HepG2 (cell line): ENCODE measurements around the gene PLEKHN1. TPM values are rescaled to one million over a fixed set of nuclear protein-coding genes. Genes with fewer than 3 reads are reported as not detected.

Source experiments
- ATAC-seq: fragments of 200-7000 bp; cut with Tn5 transposase; 3 replicates; pipeline ENCODE4 v1.9.1; 2020; ENCODE audit warnings: mild to moderate bottlenecking, moderate library complexity
- BruUV-seq: library from RNA; stranded (reverse); fragments of 400-500 nt; replicated peaks from 2 replicates; lab custom pipeline; 2021; lab: Mats Ljungman, UMichigan
- CTCF ChIA-PET: fragments of 300-600 bp; formaldehyde crosslinking; extraction: SDS; loops from one replicate; lab custom pipeline; 2021; ENCODE audit warnings: low total read pairs, inconsistent platforms, low intra/inter-chr PET ratio; lab: Yijun Ruan, JAX
- POLR2A ChIA-PET: fragments of 350-600 bp; sonication (Branson Sonifier 250); formaldehyde crosslinking; loops from one replicate; lab custom pipeline; 2020; ENCODE audit warnings: antibody characterized with exemption, inconsistent platforms; lab: Yijun Ruan, JAX
- DNase-seq: peaks from one replicate; pipeline ENCODE4 v3.0.0-alpha.2; 2015; ENCODE audit warnings: low spot score
- FAIRE-seq: peaks from 3 replicates; lab custom pipeline; 2011; peaks lifted over from hg19 to GRCh38; lab: Jason Lieb, UNC
- H2AFZ ChIP-seq: one replicate; pipeline ENCODE4 v1.6.1; 2011; ENCODE audit warnings: low read length, inconsistent platforms
- H3K27ac ChIP-seq: fragments of 300-600 bp; 3 replicates; pipeline ENCODE4 v1.8.0; 2011; ENCODE audit warnings: mixed run types, mild to moderate bottlenecking, mixed read lengths, low read length, inconsistent platforms; ENCODE audit not compliant: insufficient read depth; ENCODE audit errors: extremely low read length
- H3K27me3 ChIP-seq, 2 experiments: fragments of 200-600 bp in 1 of 2; 2 replicates in 1 of 2; 3 replicates in 1 of 2; pipeline versions ENCODE4 v1.6.0 to v1.8.0; 2011; ENCODE audit warnings: low read length in 2 of 2, mild to moderate bottlenecking in 2 of 2, moderate library complexity in 2 of 2, inconsistent platforms in 1 of 2; ENCODE audit not compliant: insufficient read depth in 2 of 2, control insufficient read depth in 1 of 2
- H3K36me3 ChIP-seq, 2 experiments: fragments of 200-600 bp in 1 of 2; replicated peaks in 1 of 2; 2 replicates in 1 of 2; 3 replicates in 1 of 2; pipeline versions ENCODE4 v1.5.1 to v1.8.0; 2011; ENCODE audit warnings: low read length in 2 of 2, inconsistent platforms in 1 of 2; ENCODE audit not compliant: insufficient read depth in 2 of 2, control insufficient read depth in 1 of 2
- H3K4me1 ChIP-seq: 2 replicates; pipeline ENCODE4 v1.5.1; 2012; ENCODE audit warnings: low read length, inconsistent platforms; ENCODE audit not compliant: insufficient read depth
- H3K4me2 ChIP-seq: 2 replicates; pipeline ENCODE4 v1.6.0; 2011; ENCODE audit warnings: low read depth, low read length, inconsistent platforms
- H3K4me3 ChIP-seq, 3 experiments: fragments of 200-600 bp in 1 of 3; sonication (generic), shearing (Covaris generic) in 1 of 3; replicated peaks in 1 of 3; 2 replicates each; pipeline ENCODE4 v1.5.1; 2011 to 2016; ENCODE audit warnings: low read length in 3 of 3, inconsistent platforms in 2 of 3, low read depth in 2 of 3, mild to moderate bottlenecking in 2 of 3, control low read depth in 1 of 3, mixed read lengths in 1 of 3; ENCODE audit not compliant: insufficient read depth in 1 of 3
- H3K79me2 ChIP-seq: one replicate; pipeline ENCODE4 v1.6.1; 2011; ENCODE audit warnings: low read length, inconsistent platforms; ENCODE audit not compliant: insufficient read depth
- H3K9ac ChIP-seq: 2 replicates; pipeline ENCODE4 v1.6.0; 2011; ENCODE audit warnings: mild to moderate bottlenecking, low read depth, low read length, inconsistent platforms; ENCODE audit not compliant: insufficient read depth
- H3K9me3 ChIP-seq: 2 replicates; pipeline ENCODE4 v1.5.1; 2012; ENCODE audit warnings: mild to moderate bottlenecking, low read length
- H4K20me1 ChIP-seq: 2 replicates; pipeline ENCODE4 v1.6.0; 2011; ENCODE audit warnings: inconsistent platforms, mild to moderate bottlenecking, low read length, moderate library complexity; ENCODE audit not compliant: insufficient read depth
- CCDC6 ChIP-seq: sonication (generic); formaldehyde crosslinking; IDR thresholded peaks from 2 replicates; pipeline ENCODE4 v1.8.1; 2022; ENCODE audit warnings: mild to moderate bottlenecking, missing genetic modification reagents, moderate library complexity
- EEA1 ChIP-seq: sonication (generic); formaldehyde crosslinking; IDR thresholded peaks from 2 replicates; pipeline ENCODE4 v1.5.1; 2020; ENCODE audit warnings: mild to moderate bottlenecking, missing genetic modification reagents, borderline replicate concordance
- HNF1A ChIP-seq, 2 experiments: sonication (generic) in 1 of 2; formaldehyde crosslinking in 1 of 2; IDR thresholded peaks; 2 replicates each; pipeline versions ENCODE4 v1.4.0 to v1.6.1; 2016 to 2020; ENCODE audit warnings: borderline replicate concordance in 1 of 2, low read depth in 1 of 2, mild to moderate bottlenecking in 1 of 2, missing genetic modification reagents in 1 of 2
- IRF2 ChIP-seq: IDR thresholded peaks from 2 replicates; pipeline ENCODE4 v1.6.1; 2018; ENCODE audit warnings: missing genetic modification reagents, missing compliant biosample characterization
- MXD4 ChIP-seq: IDR thresholded peaks from 2 replicates; pipeline ENCODE4 v1.6.1; 2016; ENCODE audit warnings: mild to moderate bottlenecking, missing biosample characterization, missing genetic modification reagents
- MYNN ChIP-seq: sonication (generic); formaldehyde crosslinking; IDR thresholded peaks from 2 replicates; pipeline ENCODE4 v1.4.0; 2020; ENCODE audit warnings: mild to moderate bottlenecking, low read depth, missing genetic modification reagents
- PAWR ChIP-seq: sonication (generic); formaldehyde crosslinking; IDR thresholded peaks from 2 replicates; pipeline ENCODE4 v1.4.0; 2020; ENCODE audit warnings: missing genetic modification reagents, mild to moderate bottlenecking, borderline replicate concordance
- RFXANK ChIP-seq: IDR thresholded peaks from 2 replicates; pipeline ENCODE4 v1.6.1; 2016
- ZFP36L2 ChIP-seq: sonication (generic); formaldehyde crosslinking; IDR thresholded peaks from 2 replicates; pipeline ENCODE4 v1.4.0; 2020; ENCODE audit warnings: missing genetic modification reagents
- ZNF326 ChIP-seq: sonication (generic); formaldehyde crosslinking; IDR thresholded peaks from 2 replicates; pipeline ENCODE4 v1.4.0; 2020; ENCODE audit warnings: missing genetic modification reagents, borderline replicate concordance
- ZNF331 ChIP-seq: sonication (generic); formaldehyde crosslinking; IDR thresholded peaks from 2 replicates; pipeline ENCODE4 v1.4.0; 2020; ENCODE audit warnings: missing genetic modification reagents
- ZNF335 ChIP-seq: sonication (generic); formaldehyde crosslinking; IDR thresholded peaks from 2 replicates; pipeline ENCODE4 v1.4.0; 2020; ENCODE audit warnings: missing genetic modification reagents
- ZNF556 ChIP-seq: sonication (generic); formaldehyde crosslinking; IDR thresholded peaks from 2 replicates; pipeline ENCODE4 v1.4.0; 2020; ENCODE audit warnings: mild to moderate bottlenecking, missing genetic modification reagents, borderline replicate concordance
- ZNF839 ChIP-seq: sonication (generic); formaldehyde crosslinking; IDR thresholded peaks from 2 replicates; pipeline ENCODE4 v1.4.0; 2020; ENCODE audit warnings: missing genetic modification reagents, mild to moderate bottlenecking, borderline replicate concordance
- WGBS: methylation state at CpG from one replicate; pipeline ENCODE4 v1.1.6; 2017; ENCODE audit warnings: low lambda C conversion rate; 5-methylcytosine and 5-hydroxymethylcytosine counted together
- in situ Hi-C: cut with HindIII; loops from 2 replicates; pipeline ENCODE4 v1.10.0; 2017; ENCODE audit warnings: low pct_unique_long_range_greater_than_20kb; ENCODE audit not compliant: extremely low pct_ligation_motif_present
- intact Hi-C: fragments of 100-400 bp; cut with micrococcal nuclease; formaldehyde crosslinking; loops from one replicate; pipeline ENCODE4 v1.10.0; 2022; ENCODE audit not compliant: unreplicated experiment
- polyA plus RNA-seq, 8 experiments: library from polyadenylated mRNA; depleted of rRNA in 3 of 8; stranded (reverse) in 7 of 8; unstranded in 1 of 8; fragments of >200 nt; fragmentation: Illumina TruSeq in 4 of 8; extraction: Trizol in 4 of 8; gene quantifications; 2 replicates each; pipeline versions ENCODE4 v1.2.1 to v1.2.3, GENCODE V29; 2011 to 2016; ENCODE audit warnings: low read depth in 4 of 8, missing spikeins in 1 of 8, mixed read lengths in 1 of 8; ENCODE audit not compliant: insufficient read depth in 1 of 8
- total RNA-seq, 5 experiments: library from RNA; depleted of rRNA; stranded (reverse); fragments of >200 nt; fragmentation: Illumina TruSeq; extraction: Trizol; gene quantifications; 2 replicates each; pipeline ENCODE4 v1.2.3, GENCODE V29; 2016; ENCODE audit warnings: low read depth in 1 of 5
- TF ChIP-seq, protein P1 (sequence below): sonication (generic); formaldehyde crosslinking; IDR thresholded peaks from 2 replicates; pipeline ENCODE4 v1.8.0; 2022; ENCODE audit warnings: mild to moderate bottlenecking, missing genetic modification reagents, borderline replicate concordance
- TF ChIP-seq, protein P2 (sequence below): sonication (generic); formaldehyde crosslinking; IDR thresholded peaks from 2 replicates; pipeline ENCODE4 v1.9.0; 2021; ENCODE audit warnings: missing genetic modification reagents, mild to moderate bottlenecking, borderline replicate concordance

The PLEKHN1 gene
- total and polyA plus RNA-seq, 2 of the 13 experiments (the other 11 are each of a cell fraction or from before 2014, with no cell fraction given), result 0.42 to 0.58 TPM

DNA sequence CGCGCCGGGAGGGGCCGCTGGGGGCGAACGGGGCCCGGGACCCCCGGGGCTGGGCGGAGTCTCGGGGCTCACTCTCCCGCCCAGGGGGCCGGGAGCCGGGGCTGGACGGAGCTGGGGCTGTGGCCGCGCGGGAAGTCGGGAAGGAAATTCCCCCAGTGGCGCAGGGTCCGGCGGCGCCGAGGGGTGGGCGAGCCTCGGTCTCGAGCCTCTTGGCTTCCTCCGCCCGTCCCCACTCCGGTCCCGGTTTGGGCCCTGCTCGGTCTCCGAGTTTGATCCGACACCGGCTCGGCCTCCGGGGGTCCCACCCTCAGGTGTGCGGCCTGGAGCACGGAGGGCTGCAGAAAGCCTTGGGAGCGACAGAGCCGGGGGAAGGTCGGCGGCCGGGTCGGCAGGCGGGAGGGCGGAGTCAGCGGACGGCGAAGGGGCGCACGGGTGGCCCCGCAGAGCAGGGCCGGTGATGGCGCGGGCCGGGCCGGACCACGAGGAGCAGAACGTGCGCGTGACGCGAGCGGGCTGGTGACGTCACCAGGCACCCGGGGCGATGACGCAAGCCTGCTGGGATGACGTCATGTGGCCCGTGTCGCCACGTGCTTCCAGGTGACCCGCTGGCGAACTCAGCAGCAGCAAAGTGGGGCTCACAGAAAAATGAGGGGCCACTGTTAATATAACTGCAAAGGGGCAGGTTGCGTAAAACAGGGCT is 34.2 kb downstream of the PLEKHN1 start:
- H3K27me3 ChIP-seq, result no peaks in the 10 kb centered on the region
- peak overlapping the region; percentile 63 to 78 (median 78) for H3K4me3 ChIP-seq
- peak overlapping the region; percentile 92 for H3K4me2 ChIP-seq
- no peak overlapping the region for H2AFZ ChIP-seq
- H3K27ac ChIP-seq, result peak overlapping the region; percentile 97
- ATAC-seq, result peak; percentile 53
- peaks cover 63% of the 10 kb centered on the region for H3K4me1 ChIP-seq
- CTCF ChIA-PET, result interaction anchor here (1.9 kb wide), 1 partner anchor 16 kb away, joined by 5 read pairs; no protein-coding TSS in a partner anchor
- H4K20me1 ChIP-seq, result peaks cover 4% of the 10 kb centered on the region; the same call in 1 of the 2 replicates
- intact Hi-C loops, result loop anchor here (10.0 kb wide), 1 partner anchor 234 kb away; the partner anchor contains the start of genes B3GALT6 and SDF4
- POLR2A ChIA-PET, result interaction anchor here (0.7 to 3.2 kb wide), 9 partner anchors 13 to 231 kb away, joined by 3 to 13 read pairs (median 4); partner anchors contain the start of genes AGRN, ISG15 and PERM1
- peak; percentile 55 for DNase-seq
- in situ Hi-C loops, result no loop called here
- FAIRE-seq, result no peak
- peak overlapping the region; percentile 97 for H3K9ac ChIP-seq
- no peaks in the 10 kb centered on the region for H3K9me3 ChIP-seq
- WGBS, result 0% methylated on average over 11 of the region's 75 CpGs
- TSS peak; percentile 81 for BruUV-seq
- H3K36me3 ChIP-seq, result no peaks in the 10 kb centered on the region
- H3K79me2 ChIP-seq, result peaks cover 15% of the 10 kb centered on the region
- TF ChIP-seq ZNF839 (CRISPR knock-in tag) (peak; percentile 29; the same call in 1 of the 2 replicates), ZNF326 (CRISPR knock-in tag) (no peak), IRF2 (CRISPR knock-in tag) (peak; percentile 57; the same call in 1 of the 2 replicates), ZNF331 (CRISPR knock-in tag) (peak; percentile 58; the same call in 1 of the 2 replicates), ZFP36L2 (no peak), CCDC6 (CRISPR knock-in tag) (0 out of 2 replicates have a peak, but pooled peaks have one; percentile 66), MXD4 (CRISPR knock-in tag) (peak; percentile 78), PAWR (CRISPR knock-in tag) (no peak), MYNN (CRISPR knock-in tag) (no peak), RFXANK (CRISPR knock-in tag) (no peak), ZNF556 (CRISPR knock-in tag) (peak; percentile 13; the same call in 1 of the 2 replicates), HNF1A (IDR thresholded peaks at IDR 0.05; ENCODE audit: low read depth) (no peak), HNF1A (CRISPR knock-in tag; IDR thresholded peaks at IDR 0.05; ENCODE audit: borderline replicate concordance) (peak; percentile 75), ZNF335 (CRISPR knock-in tag) (no peak), EEA1 (CRISPR knock-in tag) (peak; percentile 87)
- TF ChIP-seq, protein P1, sequence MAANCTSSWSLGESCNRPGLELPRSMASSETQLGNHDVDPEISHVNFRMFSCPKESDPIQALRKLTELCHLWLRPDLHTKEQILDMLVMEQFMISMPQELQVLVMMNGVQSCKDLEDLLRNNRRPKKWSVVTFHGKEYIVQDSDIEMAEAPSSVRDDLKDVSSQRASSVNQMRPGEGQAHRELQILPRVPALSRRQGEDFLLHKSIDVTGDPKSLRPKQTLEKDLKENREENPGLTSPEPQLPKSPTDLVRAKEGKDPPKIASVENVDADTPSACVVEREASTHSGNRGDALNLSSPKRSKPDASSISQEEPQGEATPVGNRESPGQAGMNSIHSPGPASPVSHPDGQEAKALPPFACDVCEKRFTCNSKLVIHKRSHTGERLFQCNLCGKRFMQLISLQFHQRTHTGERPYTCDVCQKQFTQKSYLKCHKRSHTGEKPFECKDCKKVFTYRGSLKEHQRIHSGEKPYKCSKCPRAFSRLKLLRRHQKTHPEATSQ (CRISPR knock-in tag), result no peak; the same call in none of the 2 replicates
- TF ChIP-seq, protein P2, sequence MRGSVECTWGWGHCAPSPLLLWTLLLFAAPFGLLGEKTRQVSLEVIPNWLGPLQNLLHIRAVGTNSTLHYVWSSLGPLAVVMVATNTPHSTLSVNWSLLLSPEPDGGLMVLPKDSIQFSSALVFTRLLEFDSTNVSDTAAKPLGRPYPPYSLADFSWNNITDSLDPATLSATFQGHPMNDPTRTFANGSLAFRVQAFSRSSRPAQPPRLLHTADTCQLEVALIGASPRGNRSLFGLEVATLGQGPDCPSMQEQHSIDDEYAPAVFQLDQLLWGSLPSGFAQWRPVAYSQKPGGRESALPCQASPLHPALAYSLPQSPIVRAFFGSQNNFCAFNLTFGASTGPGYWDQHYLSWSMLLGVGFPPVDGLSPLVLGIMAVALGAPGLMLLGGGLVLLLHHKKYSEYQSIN, result no peak
